Right ventricle myocardium inferior (tissue), 1 donor: ENCODE results near the gene RAB8A. TPM values are rescaled to one million over a fixed set of nuclear protein-coding genes. Genes with fewer than 3 reads are reported as not detected.

Experiments used
- ATAC-seq: fragments of 200-7000 bp; cut with Tn5 transposase; one replicate; pipeline ENCODE4 v1.9.1; 2020; ENCODE audit warnings: mild to moderate bottlenecking, moderate library complexity
- DNase-seq: peaks from one replicate; pipeline ENCODE4 v3.0.0; 2021; ENCODE audit errors: missing footprints
- intact Hi-C: fragments of 100-400 bp; cut with DNase I; formaldehyde crosslinking; loops from one replicate; pipeline ENCODE4 v1.11.0; 2022
- long read RNA-seq: library from polyadenylated mRNA; unstranded; transcript quantifications from one replicate; pipeline ENCODE4 v2.0.0, GENCODE V29; 2021
- total RNA-seq: library from RNA; stranded (reverse); fragmentation: NEBNext Ultra II Directional; extraction: Animal tissue kit (Norgen Biotek cat#: 25700); gene quantifications from one replicate; pipeline ENCODE4 v1.2.1, GENCODE V29; 2021
- donor health status: DM: no; HTN: yes; CAD: no; lungs with severe emphysema.

The RAB8A gene
- 25.6 TPM for total RNA-seq
- long read RNA-seq, transcript RAB8A-201 (8 exons, 2,827 nt) = major isoform, 8 of 10 reads
- long read RNA-seq, partial matches to known transcripts = 0 of 10 reads
- long read RNA-seq, other reads (novel, unspliced or antisense) = 2 of 10 reads

DNA sequence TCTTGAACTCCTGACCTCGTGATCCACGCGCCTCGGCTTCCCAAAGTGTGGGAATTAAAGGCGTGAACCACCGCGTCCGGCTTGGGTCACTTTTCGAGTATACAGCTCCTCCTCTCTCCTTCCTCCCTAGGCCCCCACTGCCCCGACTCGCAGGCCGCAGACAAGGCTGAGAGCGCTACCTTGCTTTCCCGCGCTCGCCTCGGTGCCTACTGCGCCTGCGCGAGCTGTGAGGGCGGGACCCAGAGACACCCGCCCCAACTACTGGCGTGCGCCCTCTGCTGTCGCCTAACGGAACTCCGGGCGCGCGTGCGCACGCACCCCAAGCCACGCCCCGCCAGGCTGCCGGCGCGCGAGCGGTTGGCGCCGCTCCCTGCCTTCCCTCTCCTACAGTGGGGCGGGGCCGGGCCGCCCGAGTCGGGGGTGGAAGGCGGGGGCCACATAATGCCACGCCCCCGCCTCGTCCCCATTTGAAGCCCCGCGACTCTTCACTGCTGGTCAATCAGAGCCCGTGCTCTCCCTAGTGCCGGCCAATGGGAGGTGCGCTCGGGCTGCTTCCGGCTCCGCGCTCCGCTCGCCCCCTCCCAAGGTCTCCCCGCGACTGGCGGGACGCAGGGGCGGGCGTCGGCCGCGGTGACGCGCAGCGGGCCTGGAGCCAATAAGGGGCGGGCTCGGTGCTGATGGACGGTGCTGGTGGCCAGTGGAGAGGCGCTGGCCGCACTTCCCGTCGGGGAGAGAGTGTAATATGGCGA is at the start of gene RAB8A:
TSS of gene RAB8A (plus strand) at position 730 of the 749 bp plus-strand sequence. CDS start at position 743, 13 bp downstream.
- peak; percentile 98 for ATAC-seq

GRCh38 chr19:16061943-16062342 is 49.7 kb upstream of the RAB8A start:
- intact Hi-C loops = no loop called here
- ATAC-seq (no peak), DNase-seq (no peak)

More for the DNA sequence above, at the start of gene RAB8A:
- intact Hi-C loops = loop anchor here (1.0 to 2.0 kb wide), 2 partner anchors 35 to 70 kb away; partner anchors contain the start of gene TPM4
- peak; percentile 99 for DNase-seq

DNA sequence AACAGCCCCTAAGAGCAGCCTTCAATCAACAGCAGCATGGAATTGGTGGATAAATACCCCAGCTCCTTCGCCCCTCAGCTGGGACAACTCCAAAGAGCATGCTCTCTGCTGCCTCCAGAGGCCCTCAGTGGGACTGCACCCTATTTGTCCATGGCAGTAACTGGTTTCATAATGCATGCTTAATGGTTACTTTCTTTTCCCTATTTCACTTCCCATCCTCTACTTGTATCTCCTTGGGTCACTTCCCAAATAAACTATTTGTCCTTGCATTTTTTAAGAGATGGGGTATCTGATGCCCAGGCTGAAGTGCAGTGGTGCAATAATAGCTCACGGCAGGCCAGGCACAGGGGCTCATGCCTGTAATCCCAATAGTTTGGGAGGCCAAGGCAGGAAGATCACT is 48.9 kb upstream of the RAB8A start:
- DNase-seq = peak; percentile 79
- intact Hi-C loops = no loop called here
- ATAC-seq = no peak

DNA sequence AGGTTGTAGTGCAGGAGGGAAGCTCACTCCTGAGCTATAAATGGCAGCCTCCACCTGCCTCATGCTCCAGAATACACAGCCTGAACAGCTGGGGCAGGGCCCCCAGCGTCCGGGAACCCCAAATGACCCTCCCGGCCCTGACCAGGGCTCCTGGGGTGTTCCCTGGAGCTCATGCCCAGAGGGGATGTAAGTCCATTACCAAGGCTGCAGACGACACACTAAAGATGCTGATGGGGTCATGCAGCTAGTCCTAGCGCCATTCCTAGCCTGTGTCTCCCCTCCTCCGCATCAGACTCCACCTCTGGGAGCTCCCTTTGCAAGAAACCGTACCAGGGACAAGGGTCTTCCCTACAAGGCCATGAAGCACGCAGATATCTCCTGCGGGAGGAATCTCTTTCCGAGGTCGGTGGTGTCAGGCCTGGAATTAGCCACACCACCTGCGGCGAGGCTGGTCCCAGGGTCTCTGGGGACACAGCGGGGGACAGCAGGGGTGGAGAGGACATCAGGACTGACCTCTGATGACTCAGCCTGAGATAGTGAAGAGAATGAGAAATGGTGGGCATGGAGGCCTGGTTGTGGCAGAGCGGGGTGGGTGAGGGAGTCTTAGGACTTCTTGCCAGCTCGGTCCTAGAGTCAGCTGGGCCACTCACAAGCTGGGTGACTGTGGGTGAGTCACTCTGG is 47.3 kb upstream of the RAB8A start:
- no peak for ATAC-seq
- intact Hi-C loops = no loop called here
- DNase-seq = no peak

GRCh38 chr19:16066611-16067104 is 45.0 kb upstream of the RAB8A start:
- intact Hi-C loops = no loop called here
- no peak for DNase-seq
- peak; percentile 21 for ATAC-seq

- peak; percentile 40 for ATAC-seq
- intact Hi-C loops = no loop called here
- no peak for DNase-seq
Measured at GRCh38 chr19:16067205-16067938, 44.3 kb upstream of the RAB8A start.

- DNase-seq (no peak), ATAC-seq (no peak)
- intact Hi-C loops = no loop called here
Measured at GRCh38 chr19:16068696-16069259, 42.9 kb upstream of the RAB8A start.

DNA sequence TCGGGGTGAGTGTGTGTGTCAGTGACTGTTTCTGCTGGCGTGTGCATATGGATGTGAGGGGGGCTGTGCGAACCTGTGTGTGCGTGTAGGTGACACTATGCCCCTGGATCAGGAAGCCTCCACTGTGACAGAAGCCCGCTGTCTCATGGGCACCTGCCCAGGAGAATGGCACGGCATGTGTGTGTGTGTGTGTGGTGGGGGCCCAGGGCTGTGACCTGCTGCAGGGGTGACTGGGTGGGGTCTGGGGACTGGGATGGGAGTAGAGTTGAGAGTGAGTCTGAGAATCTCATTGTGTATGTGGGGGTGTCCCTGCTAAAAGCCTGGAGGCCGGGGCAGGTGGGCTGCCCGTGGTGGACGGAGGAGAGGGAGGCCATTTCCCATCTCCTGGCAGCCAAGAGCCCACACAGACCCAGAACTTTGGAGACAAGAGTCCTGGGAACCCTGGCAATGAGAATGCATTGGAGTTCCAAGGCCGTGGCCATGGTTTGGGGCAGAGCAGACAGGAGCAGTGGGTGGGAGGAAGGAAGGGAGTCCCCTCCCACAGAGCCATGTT is 41.8 kb upstream of the RAB8A start:
- DNase-seq = no peak

GRCh38 chr19:16070366-16070990 is 41.2 kb upstream of the RAB8A start:
- DNase-seq (peak; percentile 84), ATAC-seq (peak; percentile 15)
- intact Hi-C loops = loop anchor here (10.0 kb wide), 1 partner anchor 314 kb away; no protein-coding TSS in a partner anchor

More for the DNA sequence above, 41.8 kb upstream of the RAB8A start:
- intact Hi-C loops = loop anchor here (10.0 kb wide), 1 partner anchor 315 kb away; no protein-coding TSS in a partner anchor
- ATAC-seq = no peak

- intact Hi-C loops = loop anchor here (10.0 kb wide), 1 partner anchor 314 kb away; no protein-coding TSS in a partner anchor
- no peak for DNase-seq
- no peak for ATAC-seq
Measured at GRCh38 chr19:16071072-16071691, 40.5 kb upstream of the RAB8A start.

DNA sequence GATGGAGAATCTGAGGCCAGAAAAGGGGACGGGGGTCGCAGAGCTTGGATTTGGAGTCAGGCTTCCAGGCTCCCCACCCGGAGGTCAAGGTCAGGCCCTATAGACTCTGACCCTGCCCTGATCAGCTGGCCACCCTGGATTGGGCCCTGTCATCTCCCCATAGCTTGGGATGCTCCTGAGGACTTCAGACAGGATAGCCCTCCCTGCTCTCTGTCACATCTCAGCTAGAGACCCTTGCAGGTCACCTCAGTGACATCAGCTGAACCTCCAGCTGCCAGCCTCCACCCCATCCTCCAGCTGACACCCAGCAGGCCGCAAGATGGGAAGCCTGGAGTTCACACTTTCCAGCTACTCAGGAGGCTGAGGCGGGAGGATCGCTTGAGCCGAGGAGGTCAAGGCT is 38.2 kb upstream of the RAB8A start:
- ATAC-seq (no peak), DNase-seq (no peak)
- intact Hi-C loops = loop anchor here (10.0 kb wide), 1 partner anchor 311 kb away; no protein-coding TSS in a partner anchor

DNA sequence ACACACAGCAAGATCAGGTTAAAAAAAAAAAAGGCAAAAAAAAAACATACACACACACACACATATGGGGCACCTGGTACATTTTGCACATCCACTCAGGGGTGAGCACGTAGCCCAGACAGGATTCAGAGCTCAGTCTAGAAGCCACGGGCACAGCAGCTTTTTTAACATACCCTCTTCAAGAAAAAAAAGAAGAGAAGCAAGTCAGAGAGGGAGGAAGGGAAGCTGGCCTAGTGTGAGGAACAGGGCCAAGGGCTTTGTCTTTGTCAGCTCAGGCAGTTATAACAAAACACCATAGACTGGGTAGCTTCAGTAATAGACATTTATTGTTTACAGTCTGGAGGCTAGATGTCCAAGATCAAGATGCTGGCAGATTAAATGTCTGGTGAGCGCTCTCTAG is 37.7 kb upstream of the RAB8A start:
- intact Hi-C loops = loop anchor here (10.0 kb wide), 1 partner anchor 311 kb away; no protein-coding TSS in a partner anchor
- DNase-seq (no peak), ATAC-seq (no peak)

DNA sequence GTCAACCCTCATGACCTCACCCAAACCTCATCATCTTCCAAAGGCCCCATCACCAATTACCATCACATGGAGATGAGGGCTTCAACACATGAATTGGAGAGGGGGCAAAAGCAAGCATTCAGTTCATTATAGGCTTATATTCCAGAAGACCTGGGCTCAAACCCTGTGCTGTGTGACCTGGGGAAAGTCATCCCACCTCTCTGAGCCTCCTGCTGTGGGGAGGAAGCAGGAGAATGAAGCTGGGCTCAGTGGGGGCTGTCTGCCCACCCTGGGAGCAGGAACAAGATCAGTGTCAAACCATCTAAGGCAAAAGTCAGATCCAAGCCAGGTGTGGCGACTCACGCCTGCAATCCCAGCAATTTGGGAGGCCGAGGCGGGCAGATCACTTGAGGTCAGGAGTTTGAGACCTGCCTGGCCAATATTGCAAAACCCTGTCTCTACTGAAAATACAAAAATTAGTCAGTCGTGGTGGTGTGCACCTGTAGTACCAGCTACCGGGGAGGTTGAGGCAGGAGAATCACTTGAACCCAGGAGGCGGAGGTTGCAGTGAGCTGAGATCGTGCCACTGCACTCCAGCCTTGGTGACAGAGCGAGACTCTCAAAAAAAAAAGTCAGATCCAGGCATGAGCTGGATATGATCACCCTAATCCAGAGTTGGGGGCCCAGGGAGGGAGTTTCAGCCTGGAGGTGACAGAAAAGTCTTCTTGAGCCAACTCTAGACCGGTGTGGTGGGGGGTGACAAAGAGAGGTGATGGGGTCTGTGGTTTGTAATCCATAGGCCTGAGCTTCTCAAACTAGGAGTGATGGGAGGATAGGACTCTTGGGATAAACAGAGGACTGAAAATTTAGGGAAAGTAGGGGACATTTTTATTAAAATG is 37.0 kb upstream of the RAB8A start:
- intact Hi-C loops = loop anchor here (10.0 kb wide), 1 partner anchor 310 kb away; no protein-coding TSS in a partner anchor
- no peak for ATAC-seq
- DNase-seq = no peak

GRCh38 chr19:16075430-16076153 is 36.1 kb upstream of the RAB8A start:
- ATAC-seq (no peak), DNase-seq (no peak)
- intact Hi-C loops = loop anchor here (2.0 to 10.0 kb wide), 2 partner anchors 35 to 309 kb away; partner anchors contain the start of gene RAB8A

- DNase-seq = peak; percentile 96
- intact Hi-C loops = loop anchor here (2.0 to 10.0 kb wide), 2 partner anchors 34 to 308 kb away; partner anchors contain the start of gene RAB8A
- ATAC-seq = peak; percentile 90
Measured at GRCh38 chr19:16076154-16076957, 35.3 kb upstream of the RAB8A start, which contains the start of gene TPM4. TSS of gene TPM4 (plus strand) at chr19:16076495. CDS start at chr19:16076566, 71 bp downstream.
